HL-60 (cell line): ENCODE data around the gene GFOD2.
"Not testable (repeated sequence)": the region's sequence is repeated elsewhere in the genome, so short reads cannot be mapped to it uniquely, and the experiment has no call there.

ENCODE experiments used
- CTCF ChIP-seq: IDR thresholded peaks from one replicate; pipeline ENCODE4 v1.5.1; 2011; ENCODE audit warnings: low read length, control low read depth, inconsistent platforms; ENCODE audit not compliant: insufficient read depth
- GABPA ChIP-seq: IDR thresholded peaks from 2 replicates; pipeline ENCODE4 v1.6.1; 2012; ENCODE audit warnings: low read depth
- POLR2AphosphoS5 ChIP-seq: IDR thresholded peaks from 2 replicates; pipeline ENCODE4 v1.6.1; 2012; ENCODE audit warnings: low read depth
- REST ChIP-seq: IDR thresholded peaks from 2 replicates; pipeline ENCODE4 v1.6.1; 2012; ENCODE audit warnings: low read depth; ENCODE audit not compliant: insufficient replicate concordance
- SPI1 ChIP-seq: IDR thresholded peaks from 2 replicates; pipeline ENCODE4 v1.6.1; 2012; ENCODE audit warnings: low read depth, mild to moderate bottlenecking, borderline replicate concordance

GRCh38 chr16:67751331-67751730 lies 32.2 kb upstream of the GFOD2 start:
- not testable (repeated sequence) for TF ChIP-seq CTCF, SPI1, POLR2AphosphoS5, REST, GABPA
